SK-N-SH (cell line): ENCODE measurements around the gene LIPG. TPM values are rescaled to one million over a fixed set of nuclear protein-coding genes. Genes with fewer than 3 reads are reported as not detected.
"Not testable (repeated sequence)": the region's sequence is repeated elsewhere in the genome, so short reads cannot be mapped to it uniquely, and the experiment has no call there.

Source experiments
- CTCF ChIA-PET: fragments of 300-600, 350-600 bp; formaldehyde crosslinking; extraction: SDS; loops from one replicate; lab custom pipeline; 2021; lab: Yijun Ruan, JAX
- POLR2A ChIA-PET: fragments of 350-600 bp; sonication (Branson Sonifier 250); formaldehyde crosslinking; extraction: SDS; loops from one replicate; lab custom pipeline; 2020; ENCODE audit warnings: antibody characterized with exemption, inconsistent platforms; lab: Yijun Ruan, JAX
- DNase-seq: peaks from one replicate; pipeline ENCODE4 v3.0.0; 2012
- H2AFZ ChIP-seq: fragments of 200-600 bp; sonication (generic); 2 replicates; pipeline ENCODE4 v1.8.1; 2016; ENCODE audit warnings: antibody characterized with exemption, mild to moderate bottlenecking, low read depth
- H3F3A ChIP-seq: fragments of 200-600 bp; sonication (generic); replicated peaks from 2 replicates; pipeline ENCODE3; 2016; ENCODE audit warnings: antibody characterized with exemption, mild to moderate bottlenecking; ENCODE audit not compliant: insufficient read depth
- H3K27ac ChIP-seq, 2 experiments: fragments of 200-500 bp in 1 of 2; fragments of 200-600 bp in 1 of 2; sonication (Bioruptor generic) in 1 of 2; sonication (generic), shearing (Covaris generic) in 1 of 2; 2 replicates each; pipeline versions ENCODE4 v1.5.1 to v1.6.1; 2014 to 2016; ENCODE audit warnings: low read depth in 2 of 2, inconsistent platforms in 1 of 2, low read length in 1 of 2, mild to moderate bottlenecking in 1 of 2, mixed read lengths in 1 of 2
- H3K27me3 ChIP-seq: fragments of 200-600 bp; sonication (generic), shearing (Covaris generic); 2 replicates; pipeline ENCODE4 v1.6.1; 2016; ENCODE audit warnings: mixed run types; ENCODE audit not compliant: insufficient read depth
- H3K36me3 ChIP-seq, 2 experiments: fragments of 200-500 bp in 1 of 2; fragments of 200-600 bp in 1 of 2; sonication (Bioruptor generic) in 1 of 2; sonication (generic) in 1 of 2; replicated peaks in 1 of 2; 2 replicates each; pipeline versions ENCODE3 to v1.5.1; 2014 to 2016; ENCODE audit warnings: low read length in 1 of 2, mild to moderate bottlenecking in 1 of 2; ENCODE audit not compliant: insufficient read depth in 2 of 2, control insufficient read depth in 1 of 2
- H3K4me1 ChIP-seq, 2 experiments: fragments of 200-500 bp in 1 of 2; fragments of 200-600 bp in 1 of 2; sonication (Bioruptor generic) in 1 of 2; sonication (generic), shearing (Covaris generic) in 1 of 2; 2 replicates each; pipeline versions ENCODE4 v1.5.1 to v1.6.1; 2014 to 2016; ENCODE audit warnings: low read depth in 1 of 2, low read length in 1 of 2, mixed run types in 1 of 2; ENCODE audit not compliant: insufficient read depth in 2 of 2, control insufficient read depth in 1 of 2
- H3K4me2 ChIP-seq: fragments of 200-600 bp; sonication (generic), shearing (Covaris generic); 2 replicates; pipeline ENCODE4 v1.6.1; 2017; ENCODE audit warnings: mixed run types
- H3K4me3 ChIP-seq, 2 experiments: fragments of 200-500 bp in 1 of 2; fragments of 200-600 bp in 1 of 2; sonication (Bioruptor generic) in 1 of 2; sonication (generic), shearing (Covaris generic) in 1 of 2; 2 replicates each; pipeline versions ENCODE4 v1.5.1 to v1.8.1; 2014 to 2016; ENCODE audit warnings: low read depth in 2 of 2, inconsistent platforms in 1 of 2, low read length in 1 of 2, mild to moderate bottlenecking in 1 of 2, mixed read lengths in 1 of 2, moderate library complexity in 1 of 2
- H3K79me2 ChIP-seq: fragments of 200-600 bp; sonication (generic); 2 replicates; pipeline ENCODE4 v1.8.1; 2017; ENCODE audit warnings: mild to moderate bottlenecking; ENCODE audit not compliant: insufficient read depth
- H3K9ac ChIP-seq: fragments of 200-600 bp; sonication (generic); 2 replicates; pipeline ENCODE4 v1.6.1; 2017; ENCODE audit warnings: mixed run types
- H3K9me2 ChIP-seq: fragments of 200-600 bp; sonication (generic); 2 replicates; pipeline ENCODE4 v1.6.1; 2017; ENCODE audit warnings: mixed run types
- H3K9me3 ChIP-seq: fragments of 200-600 bp; sonication (generic); 2 replicates; pipeline ENCODE4 v1.6.1; 2017; ENCODE audit warnings: mixed run types, mild to moderate bottlenecking, moderate library complexity
- H4K20me1 ChIP-seq: fragments of 200-600 bp; sonication (generic); 2 replicates; pipeline ENCODE4 v1.6.1; 2017; ENCODE audit warnings: mild to moderate bottlenecking, mixed run types; ENCODE audit not compliant: insufficient read depth
- CHD2 ChIP-seq: fragments of 150-350 bp; IDR thresholded peaks from 2 replicates; pipeline ENCODE4 v1.6.1; 2018; ENCODE audit warnings: low read length; ENCODE audit not compliant: partially characterized antibody
- CTCF ChIP-seq: fragments of 200-600 bp; sonication (generic); IDR thresholded peaks from 2 replicates; pipeline ENCODE4 v1.6.1; 2017; ENCODE audit warnings: antibody characterized with exemption, mild to moderate bottlenecking, moderate library complexity
- FOXJ3 ChIP-seq: sonication (generic); formaldehyde crosslinking; IDR thresholded peaks from 2 replicates; pipeline ENCODE4 v1.5.1; 2020; ENCODE audit warnings: mild to moderate bottlenecking, missing genetic modification reagents
- FOXM1 ChIP-seq: IDR thresholded peaks from 2 replicates; pipeline ENCODE4 v1.4.0; 2012; ENCODE audit warnings: low read depth, mild to moderate bottlenecking
- GABPA ChIP-seq: IDR thresholded peaks from 2 replicates; pipeline ENCODE4 v1.4.0; 2012; ENCODE audit warnings: low read depth, mild to moderate bottlenecking
- IRF3 ChIP-seq: fragments of 150-350 bp; IDR thresholded peaks from 2 replicates; pipeline ENCODE4 v1.6.1; 2016; ENCODE audit warnings: mild to moderate bottlenecking, low read depth, low read length
- MAX ChIP-seq: IDR thresholded peaks from 2 replicates; pipeline ENCODE4 v1.4.0; 2012; ENCODE audit warnings: low read depth
- NFIC ChIP-seq: IDR thresholded peaks from 2 replicates; pipeline ENCODE4 v1.4.0; 2012; ENCODE audit warnings: borderline replicate concordance
- POLR2AphosphoS5 ChIP-seq: IDR thresholded peaks from 2 replicates; pipeline ENCODE4 v1.6.1; 2012; ENCODE audit warnings: low read depth, low read length
- RCOR1 ChIP-seq: fragments of 150-350 bp; IDR thresholded peaks from 2 replicates; pipeline ENCODE4 v1.6.1; 2017; ENCODE audit warnings: antibody characterized with exemption, low read length
- REST ChIP-seq: IDR thresholded peaks from 2 replicates; pipeline ENCODE4 v1.6.1; 2012; ENCODE audit warnings: mild to moderate bottlenecking, low read depth, low read length, moderate library complexity
- USF2 ChIP-seq: fragments of 150-350 bp; IDR thresholded peaks from 2 replicates; pipeline ENCODE4 v1.6.1; 2017; ENCODE audit warnings: antibody characterized with exemption, low read length, low read depth, borderline replicate concordance
- YY1 ChIP-seq: IDR thresholded peaks from 2 replicates; pipeline ENCODE4 v1.4.0; 2012; ENCODE audit warnings: low read depth, mild to moderate bottlenecking
- WGBS: methylation state at CpG from one replicate; pipeline ENCODE4 v1.1.6; 2017; ENCODE audit warnings: low lambda C conversion rate; 5-methylcytosine and 5-hydroxymethylcytosine counted together
- polyA plus RNA-seq, 3 experiments: library from polyadenylated mRNA; depleted of rRNA; stranded (reverse); fragments of >200 nt; gene quantifications; 2 replicates each; pipeline ENCODE4 v1.2.3, GENCODE V29; 2012

The LIPG gene
- polyA plus RNA-seq, 1 of the 3 experiments (the other 2 are of a cell fraction), result 3.2 TPM

GRCh38 chr18:49515003-49515402, 46.9 kb upstream of the LIPG start:
- POLR2A ChIA-PET, H2AFZ ChIP-seq, H3K9ac ChIP-seq, H3K9me3 ChIP-seq, DNase-seq, H3K4me1 ChIP-seq, H3K27ac ChIP-seq, H4K20me1 ChIP-seq, H3K36me3 ChIP-seq, H3K27me3 ChIP-seq, H3F3A ChIP-seq, H3K9me2 ChIP-seq, H3K4me2 ChIP-seq, H3K79me2 ChIP-seq, H3K4me3 ChIP-seq: not testable (repeated sequence)
- WGBS, result 85% methylated on average over 5 of the region's 5 CpGs
- CTCF ChIA-PET, result interaction anchor here (1.0 to 11.7 kb wide), 4 partner anchors 10 to 842 kb away, joined by 3 to 254 read pairs (median 4); no protein-coding TSS in a partner anchor

GRCh38 chr18:49515516-49515915, 46.3 kb upstream of the LIPG start:
- ChIA-PET CTCF (interaction anchor here (1.0 to 11.7 kb wide), 4 partner anchors 11 to 842 kb away, joined by 3 to 254 read pairs (median 4); no protein-coding TSS in a partner anchor), POLR2A (no interaction called here)
- WGBS, result 87% methylated on average over 3 of the region's 3 CpGs
- Histone ChIP-seq H3K79me2 (no peaks in the 10 kb centered on the region), H3K36me3 (no peaks in the 10 kb centered on the region), H3K27ac (no peak overlapping the region), H3K27me3 (no peaks in the 10 kb centered on the region), H3K4me2 (no peak overlapping the region), H3F3A (no peaks in the 10 kb centered on the region), H3K9ac (no peak overlapping the region), H4K20me1 (no peaks in the 10 kb centered on the region), H3K9me2 (no peaks in the 10 kb centered on the region), H3K9me3 (no peaks in the 10 kb centered on the region), H2AFZ (no peak overlapping the region), H3K4me1 (0 out of 4 replicates have a peak, but pooled peaks cover 0 to 2% of the 10 kb centered on the region in 2 experiments), H3K4me3 (no peak overlapping the region)
- DNase-seq, result no peak
- TF ChIP-seq GABPA, result no peak
- TF ChIP-seq FOXJ3 (CRISPR knock-in tag), result no peak
- no peak for TF ChIP-seq CHD2
- TF ChIP-seq POLR2AphosphoS5, result no peak
- no peak for TF ChIP-seq YY1
- TF ChIP-seq NFIC, result no peak
- no peak for TF ChIP-seq USF2
- no peak for TF ChIP-seq IRF3
- TF ChIP-seq REST, result no peak
- TF ChIP-seq RCOR1, result no peak
- TF ChIP-seq CTCF, result no peak
- TF ChIP-seq MAX, result no peak
- no peak for TF ChIP-seq FOXM1
